BLaER1 (cell line): ENCODE measurements around the gene ADAM29.
"Not testable (repeated sequence)": the region's sequence is repeated elsewhere in the genome, so short reads cannot be mapped to it uniquely, and the experiment has no call there.

Source experiments
- H3K27ac ChIP-seq: shearing (Covaris generic); formaldehyde crosslinking; 2 replicates; pipeline ENCODE4 v1.8.1; 2022
- H3K27me3 ChIP-seq: shearing (Covaris generic); formaldehyde crosslinking; 2 replicates; pipeline ENCODE4 v1.8.1; 2022
- H3K36me3 ChIP-seq: shearing (Covaris generic); formaldehyde crosslinking; 2 replicates; pipeline ENCODE4 v1.8.1; 2022
- H3K4me1 ChIP-seq: shearing (Covaris generic); formaldehyde crosslinking; 2 replicates; pipeline ENCODE4 v1.8.1; 2022
- H3K4me2 ChIP-seq: shearing (Covaris generic); formaldehyde crosslinking; 2 replicates; pipeline ENCODE4 v1.8.1; 2022
- H3K4me3 ChIP-seq: shearing (Covaris generic); formaldehyde crosslinking; 2 replicates; pipeline ENCODE4 v1.8.1; 2022
- H3K9ac ChIP-seq: shearing (Covaris generic); formaldehyde crosslinking; 2 replicates; pipeline ENCODE4 v1.8.1; 2022
- H3K9me3 ChIP-seq: shearing (Covaris generic); formaldehyde crosslinking; 2 replicates; pipeline ENCODE4 v1.8.1; 2022
- H4K20me1 ChIP-seq: shearing (Covaris generic); formaldehyde crosslinking; 2 replicates; pipeline ENCODE4 v1.8.1; 2022
- Cebpa-rat ChIP-seq: shearing (Covaris generic); IDR thresholded peaks from 2 replicates; pipeline ENCODE4 v1.8.1; 2022

The ADAM29 gene

GRCh38 chr4:174918058-174918457, at the start of gene ADAM29:
ADAM29 (plus strand) TSS chr4:174918358; CDS start chr4:174975526, 57,168 bp downstream.
- Histone ChIP-seq H3K27ac (no peak within 1 kb of the TSS), H3K4me2 (peak within 1 kb of the TSS; percentile 35), H3K9me3 (peaks cover 3% of the 10 kb centered on the region; the same call in 1 of the 2 replicates), H3K36me3 (no peaks in the 10 kb centered on the region), H3K4me1 (peaks cover 8% of the 10 kb centered on the region), H3K4me3 (no peak within 1 kb of the TSS), H3K27me3 (no peaks in the 10 kb centered on the region), H4K20me1 (no peaks in the 10 kb centered on the region), H3K9ac (no peak within 1 kb of the TSS)
- TF ChIP-seq Cebpa-rat, result no peak

DNA sequence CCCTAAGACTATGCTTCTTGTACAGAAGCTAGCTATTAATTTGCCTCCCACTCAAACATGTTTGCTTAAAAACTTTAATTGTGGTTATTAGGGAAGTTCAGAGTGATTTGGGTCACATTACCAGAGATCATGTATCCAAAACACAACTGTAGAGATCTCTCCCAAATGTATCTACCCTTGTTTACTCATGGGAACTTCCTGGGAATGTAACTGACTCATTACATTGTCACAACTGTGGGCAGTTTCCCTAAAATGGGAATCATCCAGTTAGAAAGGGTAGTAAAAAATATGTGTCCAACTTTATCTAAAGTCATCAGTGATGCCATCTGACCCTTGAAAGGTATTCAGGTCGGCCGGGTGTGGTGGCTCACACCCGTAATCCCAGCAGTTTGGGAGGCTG, 48.8 kb upstream of the ADAM29 start:
- no peak overlapping the region for H3K27ac ChIP-seq
- no peak overlapping the region for H3K4me3 ChIP-seq

GRCh38 chr4:174870311-174870710, 47.8 kb upstream of the ADAM29 start:
- no peak overlapping the region for H3K9ac ChIP-seq
- H3K4me1 ChIP-seq, result peaks cover 10% of the 10 kb centered on the region; the same call in 1 of the 2 replicates
- no peaks in the 10 kb centered on the region for H3K36me3 ChIP-seq
- 0 out of 2 replicates have a peak, but pooled peaks cover 9% of the 10 kb centered on the region for H3K9me3 ChIP-seq
- no peaks in the 10 kb centered on the region for H4K20me1 ChIP-seq
- H3K4me2 ChIP-seq, result no peak overlapping the region
- H3K4me3 ChIP-seq, result no peak overlapping the region
- no peak for TF ChIP-seq Cebpa-rat
- H3K27ac ChIP-seq, result no peak overlapping the region
- no peaks in the 10 kb centered on the region for H3K27me3 ChIP-seq

More for the DNA sequence above, 48.8 kb upstream of the ADAM29 start:
- no peaks in the 10 kb centered on the region for H3K36me3 ChIP-seq
- no peaks in the 10 kb centered on the region for H3K27me3 ChIP-seq
- H3K4me1 ChIP-seq, result peaks cover 10% of the 10 kb centered on the region; the same call in 1 of the 2 replicates
- no peak for TF ChIP-seq Cebpa-rat
- no peak overlapping the region for H3K4me2 ChIP-seq
- H4K20me1 ChIP-seq, result no peaks in the 10 kb centered on the region
- no peak overlapping the region for H3K9ac ChIP-seq
- 0 out of 2 replicates have a peak, but pooled peaks cover 9% of the 10 kb centered on the region for H3K9me3 ChIP-seq

DNA sequence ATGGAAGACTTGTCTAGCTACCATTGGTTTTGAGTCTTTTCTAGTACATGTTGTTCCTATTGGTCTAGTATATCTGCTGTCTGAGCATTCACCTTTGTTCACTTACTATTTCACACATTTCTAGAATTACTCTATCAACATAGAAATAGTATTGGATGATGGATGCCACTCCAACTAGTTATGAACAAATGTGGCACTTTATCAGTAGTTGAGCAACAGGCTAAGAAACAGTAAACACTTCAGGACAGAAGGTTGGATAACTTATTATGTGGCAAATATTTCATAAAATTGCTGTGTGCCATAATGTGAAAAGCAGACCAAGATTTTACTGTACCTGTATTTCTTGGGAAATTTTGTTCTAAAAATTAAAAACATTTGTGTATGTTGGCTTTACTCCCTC, 46.8 kb upstream of the ADAM29 start:
- TF ChIP-seq Cebpa-rat, result no peak
- Histone ChIP-seq H3K4me2 (no peak overlapping the region), H3K4me3 (no peak overlapping the region)

DNA sequence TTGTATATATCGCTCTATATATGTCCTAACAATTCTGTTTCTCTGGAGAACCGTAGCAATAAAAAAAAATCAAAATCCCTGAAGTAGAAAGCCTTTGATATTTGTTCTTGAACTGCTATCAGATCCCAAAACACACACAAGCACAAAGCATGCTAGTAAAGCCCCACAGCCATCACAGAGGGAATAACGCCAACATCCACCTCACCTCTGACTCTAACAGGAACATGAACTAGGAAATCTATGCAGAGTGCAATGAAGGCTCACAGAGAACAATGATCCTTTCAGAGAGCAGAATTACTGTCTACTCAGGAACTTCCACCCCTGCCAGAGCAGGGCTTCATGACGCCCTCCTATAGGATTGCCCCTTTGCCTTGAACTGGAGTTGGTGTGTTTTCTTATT, 45.0 kb upstream of the ADAM29 start:
- H3K27ac ChIP-seq, H3K4me2 ChIP-seq, H3K36me3 ChIP-seq, H3K27me3 ChIP-seq, H4K20me1 ChIP-seq, H3K4me3 ChIP-seq, H3K9ac ChIP-seq, H3K4me1 ChIP-seq: not testable (repeated sequence)
- peaks cover 18% of the 10 kb centered on the region for H3K9me3 ChIP-seq

More for the DNA sequence above, 46.8 kb upstream of the ADAM29 start:
- Histone ChIP-seq H3K36me3 (no peaks in the 10 kb centered on the region), H3K27ac (no peak overlapping the region), H3K9me3 (peaks cover 18% of the 10 kb centered on the region), H4K20me1 (no peaks in the 10 kb centered on the region), H3K4me1 (peaks cover 10% of the 10 kb centered on the region; the same call in 1 of the 2 replicates), H3K27me3 (no peaks in the 10 kb centered on the region), H3K9ac (no peak overlapping the region)

GRCh38 chr4:174873931-174874330, 44.2 kb upstream of the ADAM29 start:
- no peak overlapping the region for H3K27ac ChIP-seq
- H3K36me3 ChIP-seq, result no peaks in the 10 kb centered on the region
- H3K9me3 ChIP-seq, result peaks cover 14% of the 10 kb centered on the region
- H3K27me3 ChIP-seq, result no peaks in the 10 kb centered on the region
- H4K20me1 ChIP-seq, result no peaks in the 10 kb centered on the region
- no peak overlapping the region for H3K4me2 ChIP-seq
- no peaks in the 10 kb centered on the region for H3K4me1 ChIP-seq
- no peak overlapping the region for H3K4me3 ChIP-seq
- H3K9ac ChIP-seq, result no peak overlapping the region
- TF ChIP-seq Cebpa-rat, result no peak

DNA sequence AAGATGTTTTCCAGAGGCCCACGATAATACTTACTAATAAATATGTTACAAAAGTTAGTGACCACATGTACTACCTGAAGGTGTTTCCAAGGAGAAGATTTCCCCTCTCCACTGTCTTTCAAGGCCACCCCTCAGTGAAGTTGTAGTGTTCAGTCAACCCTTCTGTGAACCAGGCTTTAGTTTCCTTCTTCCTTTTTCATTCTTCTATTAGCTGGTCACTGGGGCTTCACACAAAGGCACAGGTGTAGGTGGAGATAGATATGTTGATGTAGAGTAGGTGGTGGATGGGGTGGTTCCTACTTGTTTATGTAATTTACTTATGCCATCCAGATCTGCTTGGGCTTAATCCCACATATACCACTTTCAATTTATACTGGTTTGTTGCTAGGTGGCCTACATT, 43.3 kb upstream of the ADAM29 start:
- no peak overlapping the region for H3K27ac ChIP-seq
- H3K9me3 ChIP-seq, result peaks cover 9% of the 10 kb centered on the region
- no peak overlapping the region for H3K4me3 ChIP-seq
- H4K20me1 ChIP-seq, result no peaks in the 10 kb centered on the region
- no peak overlapping the region for H3K4me2 ChIP-seq
- no peaks in the 10 kb centered on the region for H3K4me1 ChIP-seq
- H3K36me3 ChIP-seq, result no peaks in the 10 kb centered on the region
- TF ChIP-seq Cebpa-rat, result no peak
- no peak overlapping the region for H3K9ac ChIP-seq
- H3K27me3 ChIP-seq, result no peaks in the 10 kb centered on the region

DNA sequence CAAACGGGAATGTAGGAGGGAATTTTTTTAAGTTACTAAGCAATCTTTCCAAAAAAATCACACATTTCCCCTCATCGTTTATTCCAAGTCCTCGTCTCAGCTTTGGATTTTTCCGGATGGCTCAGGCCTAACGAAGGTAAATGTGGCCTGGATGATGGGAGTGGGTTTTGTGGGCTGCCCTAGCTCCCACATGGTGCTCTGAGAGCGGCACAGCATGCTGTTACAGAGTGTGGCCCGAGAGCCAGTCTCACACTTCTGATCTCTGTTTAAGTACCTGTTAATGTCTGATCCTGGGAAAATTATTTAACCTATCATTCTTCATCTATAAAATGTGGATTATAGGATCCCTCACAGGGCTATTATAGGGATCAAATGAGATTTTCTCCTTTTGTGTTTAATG, 38.2 kb upstream of the ADAM29 start:
- peaks cover 9% of the 10 kb centered on the region for H3K9me3 ChIP-seq
- no peak overlapping the region for H3K4me2 ChIP-seq
- no peaks in the 10 kb centered on the region for H3K27me3 ChIP-seq
- no peaks in the 10 kb centered on the region for H3K4me1 ChIP-seq
- no peak overlapping the region for H3K9ac ChIP-seq
- H3K4me3 ChIP-seq, result no peak overlapping the region
- H3K36me3 ChIP-seq, result no peaks in the 10 kb centered on the region
- H3K27ac ChIP-seq, result no peak overlapping the region
- no peaks in the 10 kb centered on the region for H4K20me1 ChIP-seq
- TF ChIP-seq Cebpa-rat, result no peak

- no peaks in the 10 kb centered on the region for H3K27me3 ChIP-seq
- H3K9me3 ChIP-seq, result no peaks in the 10 kb centered on the region
- no peak overlapping the region for H3K4me2 ChIP-seq
- no peak for TF ChIP-seq Cebpa-rat
- H4K20me1 ChIP-seq, result no peaks in the 10 kb centered on the region
- H3K36me3 ChIP-seq, result no peaks in the 10 kb centered on the region
- H3K4me1 ChIP-seq, result 0 out of 2 replicates have a peak, but pooled peaks cover 8% of the 10 kb centered on the region
- H3K27ac ChIP-seq, result no peak overlapping the region
- H3K9ac ChIP-seq, result no peak overlapping the region
- H3K4me3 ChIP-seq, result no peak overlapping the region
Measured at GRCh38 chr4:174882317-174882992, 35.7 kb upstream of the ADAM29 start.

DNA sequence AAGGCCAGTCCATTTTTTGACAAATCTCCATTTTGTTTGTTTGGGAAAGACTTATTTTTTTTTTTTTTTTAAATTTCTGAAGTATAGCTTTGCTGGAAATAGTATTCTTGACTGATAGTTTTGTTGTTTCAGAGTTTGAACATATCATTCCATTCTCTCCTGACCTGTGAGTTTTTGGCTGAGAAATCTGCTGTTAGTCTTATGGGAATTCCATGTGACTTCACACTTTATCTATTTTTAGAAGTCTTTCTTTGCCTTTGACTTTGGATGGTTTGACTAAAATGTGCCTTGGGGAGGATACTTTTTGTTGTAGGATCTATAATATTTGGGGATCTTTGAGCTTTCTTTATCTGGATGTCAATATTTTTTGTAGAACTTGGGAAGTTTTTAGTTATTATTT, 10.7 kb upstream of the ADAM29 start:
- Histone ChIP-seq H3K4me3 (no peak overlapping the region), H3K4me1 (no peaks in the 10 kb centered on the region), H4K20me1 (no peaks in the 10 kb centered on the region), H3K9ac (no peak overlapping the region), H3K4me2 (no peak overlapping the region), H3K36me3 (no peaks in the 10 kb centered on the region), H3K27me3 (no peaks in the 10 kb centered on the region), H3K27ac (no peak overlapping the region), H3K9me3 (peaks cover 22% of the 10 kb centered on the region)
- no peak for TF ChIP-seq Cebpa-rat
